GM10266 (cell line): ENCODE data around the gene IL1RAPL2.

Experiments used
- DNase-seq: peaks from one replicate; pipeline ENCODE4 v3.0.0; 2012; ENCODE audit errors: extremely low spot score
- TF ChIP-seq, protein P1 (sequence below): IDR thresholded peaks from 2 replicates; pipeline ENCODE4 v1.5.1; 2012; ENCODE audit warnings: mild to moderate bottlenecking, low read depth; ENCODE audit not compliant: control insufficient read depth, insufficient read depth; ENCODE audit errors: missing control alignments

IL1RAPL2 gene

GRCh38 chrX:104566681-104567501 lies 892 bp downstream of the IL1RAPL2 start:
- no peak for DNase-seq
- TF ChIP-seq, protein P1, sequence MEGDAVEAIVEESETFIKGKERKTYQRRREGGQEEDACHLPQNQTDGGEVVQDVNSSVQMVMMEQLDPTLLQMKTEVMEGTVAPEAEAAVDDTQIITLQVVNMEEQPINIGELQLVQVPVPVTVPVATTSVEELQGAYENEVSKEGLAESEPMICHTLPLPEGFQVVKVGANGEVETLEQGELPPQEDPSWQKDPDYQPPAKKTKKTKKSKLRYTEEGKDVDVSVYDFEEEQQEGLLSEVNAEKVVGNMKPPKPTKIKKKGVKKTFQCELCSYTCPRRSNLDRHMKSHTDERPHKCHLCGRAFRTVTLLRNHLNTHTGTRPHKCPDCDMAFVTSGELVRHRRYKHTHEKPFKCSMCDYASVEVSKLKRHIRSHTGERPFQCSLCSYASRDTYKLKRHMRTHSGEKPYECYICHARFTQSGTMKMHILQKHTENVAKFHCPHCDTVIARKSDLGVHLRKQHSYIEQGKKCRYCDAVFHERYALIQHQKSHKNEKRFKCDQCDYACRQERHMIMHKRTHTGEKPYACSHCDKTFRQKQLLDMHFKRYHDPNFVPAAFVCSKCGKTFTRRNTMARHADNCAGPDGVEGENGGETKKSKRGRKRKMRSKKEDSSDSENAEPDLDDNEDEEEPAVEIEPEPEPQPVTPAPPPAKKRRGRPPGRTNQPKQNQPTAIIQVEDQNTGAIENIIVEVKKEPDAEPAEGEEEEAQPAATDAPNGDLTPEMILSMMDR: no peak

- no peak for DNase-seq
- TF ChIP-seq, protein P1: no peak
These were observed 1.5 kb downstream of the IL1RAPL2 start for GRCh38 chrX:104567506-104567905.

- TF ChIP-seq, protein P1: no peak
- no peak for DNase-seq
These were observed 2.4 kb downstream of the IL1RAPL2 start for GRCh38 chrX:104568304-104568915.

GRCh38 chrX:104618106-104618895 lies 52.3 kb downstream of the IL1RAPL2 start:
- no peak for DNase-seq
- TF ChIP-seq, protein P1: no peak

DNA sequence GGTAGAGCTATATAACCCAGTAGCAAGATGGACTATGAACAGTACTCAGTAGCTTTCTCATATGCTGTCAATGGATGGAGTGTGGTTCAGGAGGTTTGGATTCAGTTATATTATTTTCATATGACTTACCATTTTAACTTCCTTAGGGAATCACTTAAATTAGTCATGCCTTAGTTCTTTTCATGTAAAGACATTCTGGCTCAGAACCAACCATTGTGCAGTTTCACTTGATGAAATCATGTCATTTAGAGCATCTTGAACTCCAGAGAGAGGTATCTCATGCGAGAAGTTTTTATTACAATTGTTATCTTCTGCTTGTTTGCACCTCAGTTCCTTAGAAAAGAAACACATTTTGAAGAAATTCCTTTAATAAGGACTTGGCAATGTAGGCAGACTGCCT lies 55.8 kb downstream of the IL1RAPL2 start:
- TF ChIP-seq, protein P1: no peak
- no peak for DNase-seq

DNA sequence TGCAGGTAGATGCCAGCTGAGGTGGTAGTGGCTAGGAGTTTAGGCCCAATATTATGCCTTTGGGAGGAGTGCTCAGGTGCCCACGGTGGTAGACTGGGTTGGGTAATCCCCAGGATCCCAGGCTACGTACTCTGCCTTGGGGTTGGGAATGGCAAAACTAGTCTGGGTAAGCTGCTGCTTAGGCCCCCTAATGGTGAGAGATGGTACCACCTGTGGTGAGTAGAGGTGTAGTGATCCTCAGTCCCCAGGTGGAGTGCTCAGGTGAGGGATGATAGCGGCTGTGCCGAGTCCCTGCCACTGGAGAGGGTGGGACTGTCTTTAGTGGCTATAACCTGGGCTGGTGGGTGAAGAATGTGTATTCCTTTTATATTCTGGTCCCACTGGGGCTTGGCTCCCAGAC lies 75.2 kb downstream of the IL1RAPL2 start:
- DNase-seq: no peak
- TF ChIP-seq, protein P1: no peak
